Endothelial cell of umbilical vein (primary cell): Measurements from ENCODE around the gene SRGN. TPM values are rescaled to one million over a fixed set of nuclear protein-coding genes. Genes with fewer than 3 reads are reported as not detected.

Experiments used
- BruUV-seq: library from RNA; stranded (reverse); fragments of 400-500 nt; replicated peaks from 2 replicates; lab custom pipeline; 2021; lab: Mats Ljungman, UMichigan
- CTCF ChIA-PET: fragments of 300-600, 350-600 bp; sonication (Branson Sonifier 250); formaldehyde crosslinking; loops from one replicate; lab custom pipeline; 2021; ENCODE audit warnings: antibody characterized with exemption, inconsistent platforms; lab: Charles Lee
- POLR2A ChIA-PET: fragments of 300-600, 350-600 bp; sonication (Branson Sonifier 250); formaldehyde crosslinking; loops from one replicate; lab custom pipeline; 2021; ENCODE audit warnings: antibody characterized with exemption, inconsistent platforms; lab: Charles Lee
- DNase-seq: peaks from one replicate; pipeline ENCODE4 v3.0.0-alpha.2; 2011; ENCODE audit warnings: low read depth, low spot score
- FAIRE-seq: peaks from 2 replicates; lab custom pipeline; 2011; peaks lifted over from hg19 to GRCh38; lab: Jason Lieb, UNC
- H2AFZ ChIP-seq: 2 replicates; pipeline ENCODE4 v1.6.0; 2012; ENCODE audit warnings: low read depth, low read length, control low read depth, inconsistent platforms
- H3K27ac ChIP-seq: 2 replicates; pipeline ENCODE4 v1.5.1; 2011; ENCODE audit warnings: low read depth, mild to moderate bottlenecking, control low read depth, low read length, moderate library complexity; ENCODE audit not compliant: insufficient read depth
- H3K27me3 ChIP-seq, 2 experiments: 2 replicates each; pipeline versions ENCODE4 v1.6.0 to v1.6.1; 2011; ENCODE audit warnings: low read length in 2 of 2, mixed read lengths in 1 of 2; ENCODE audit not compliant: control insufficient read depth in 2 of 2, insufficient read depth in 2 of 2
- H3K36me3 ChIP-seq, 2 experiments: 2 replicates in 1 of 2; 3 replicates in 1 of 2; pipeline ENCODE4 v1.5.1; 2011; ENCODE audit warnings: low read length in 2 of 2, mild to moderate bottlenecking in 1 of 2, moderate library complexity in 1 of 2; ENCODE audit not compliant: control insufficient read depth in 2 of 2, insufficient read depth in 2 of 2; ENCODE audit errors: extremely low read depth in 1 of 2
- H3K4me1 ChIP-seq: 3 replicates; pipeline ENCODE4 v1.5.1; 2011; ENCODE audit warnings: mild to moderate bottlenecking, low read length; ENCODE audit not compliant: control insufficient read depth, insufficient read depth; ENCODE audit errors: extremely low read depth
- H3K4me2 ChIP-seq: 2 replicates; pipeline ENCODE4 v1.6.1; 2011; ENCODE audit warnings: low read length, control low read depth, mixed read lengths; ENCODE audit not compliant: insufficient read depth
- H3K4me3 ChIP-seq, 3 experiments: fragments of 200-600 bp in 1 of 3; sonication (generic), shearing (Covaris generic) in 1 of 3; replicated peaks in 1 of 3; 2 replicates each; pipeline ENCODE4 v1.5.1; 2011 to 2016; ENCODE audit warnings: control low read depth in 3 of 3, low read length in 3 of 3, mild to moderate bottlenecking in 2 of 3, inconsistent platforms in 1 of 3, low read depth in 1 of 3, moderate library complexity in 1 of 3; ENCODE audit not compliant: insufficient read depth in 1 of 3
- H3K79me2 ChIP-seq: 2 replicates; pipeline ENCODE4 v1.6.0; 2012; ENCODE audit warnings: low read length, inconsistent platforms; ENCODE audit not compliant: control insufficient read depth, insufficient read depth
- H3K9ac ChIP-seq: replicated peaks from 2 replicates; pipeline ENCODE3; 2011; ENCODE audit warnings: low read length, control low read depth; ENCODE audit not compliant: insufficient read depth; ENCODE audit errors: extremely low read depth
- H3K9me1 ChIP-seq: replicated peaks from 3 replicates; pipeline ENCODE4 v1.6.0; 2011; ENCODE audit warnings: mild to moderate bottlenecking, low read length; ENCODE audit not compliant: control insufficient read depth, insufficient read depth; ENCODE audit errors: extremely low read depth
- H3K9me3 ChIP-seq: replicated peaks from 2 replicates; pipeline ENCODE4 v1.5.1; 2012; ENCODE audit warnings: low read length, inconsistent platforms; ENCODE audit not compliant: control insufficient read depth, insufficient read depth
- H4K20me1 ChIP-seq: replicated peaks from 2 replicates; pipeline ENCODE3; 2011; ENCODE audit warnings: mild to moderate bottlenecking, low read length; ENCODE audit not compliant: control insufficient read depth, insufficient read depth; ENCODE audit errors: extremely low read depth
- CTCF ChIP-seq, 2 donors: IDR thresholded peaks; 1 replicate in 1 of 2; 2 replicates in 1 of 2; pipeline ENCODE4 v1.5.1; 2011; ENCODE audit warnings: low read length in 2 of 2, mild to moderate bottlenecking in 2 of 2, moderate library complexity in 2 of 2, control low read depth in 1 of 2, inconsistent platforms in 1 of 2, low read depth in 1 of 2; ENCODE audit not compliant: insufficient read depth in 1 of 2; ENCODE audit errors: extremely low read depth in 1 of 2
- EZH2 ChIP-seq: IDR thresholded peaks from 2 replicates; pipeline ENCODE4 v1.6.1; 2012; ENCODE audit warnings: borderline replicate concordance, low read depth, mild to moderate bottlenecking, moderate library complexity, low read length, inconsistent platforms; ENCODE audit not compliant: severe bottlenecking
- FOS ChIP-seq: IDR thresholded peaks from 2 replicates; pipeline ENCODE4 v1.6.1; 2011; ENCODE audit warnings: mild to moderate bottlenecking, low read length, moderate library complexity, borderline replicate concordance; ENCODE audit not compliant: insufficient read depth
- GATA2 ChIP-seq: IDR thresholded peaks from 2 replicates; pipeline ENCODE4 v1.7.0; 2011; ENCODE audit warnings: low read depth, mild to moderate bottlenecking, moderate library complexity, mixed read lengths, low read length; ENCODE audit not compliant: insufficient read length, insufficient read depth
- JUN ChIP-seq: IDR thresholded peaks from 2 replicates; pipeline ENCODE4 v1.6.1; 2011; ENCODE audit warnings: borderline replicate concordance, low read depth; ENCODE audit not compliant: insufficient read length, insufficient read depth
- MYC ChIP-seq: IDR thresholded peaks from one replicate; pipeline ENCODE4 v1.6.1; 2011; ENCODE audit warnings: mild to moderate bottlenecking, low read depth, low read length
- POLR2A ChIP-seq: IDR thresholded peaks from 2 replicates; pipeline ENCODE4 v1.6.1; 2012; ENCODE audit warnings: low read depth, mild to moderate bottlenecking, control low read depth, low read length
- POLR2AphosphoS5 ChIP-seq: IDR thresholded peaks from 2 replicates; pipeline ENCODE4 v1.6.1; 2012; ENCODE audit warnings: low read depth, mild to moderate bottlenecking, control low read depth, low read length, moderate library complexity; ENCODE audit not compliant: insufficient read depth
- dilution Hi-C: fragments of 300-500 bp; cut with MboI; formaldehyde crosslinking; loops from one replicate; pipeline ENCODE4 v1.15.0; 2019; ENCODE audit warnings: low sequenced_read_pairs; ENCODE audit not compliant: extremely low pct_ligation_motif_present
- intact Hi-C: fragments of 100-400 bp; cut with micrococcal nuclease; formaldehyde crosslinking; loops from one replicate; pipeline ENCODE4 v1.10.0; 2022
- polyA plus RNA-seq, 4 experiments: library from polyadenylated mRNA; depleted of rRNA in 3 of 4; stranded (reverse) in 3 of 4; unstranded in 1 of 4; fragments of >200 nt; gene quantifications; 2 replicates each; pipeline versions ENCODE4 v1.2.1 to v1.2.3, GENCODE V29; 2011 to 2012; ENCODE audit warnings: missing spikeins in 1 of 4
- total RNA-seq: library from RNA; stranded (reverse); gene quantifications from 2 replicates; pipeline ENCODE4 v1.2.3, GENCODE V29; 2021
- TF ChIP-seq, protein P1 (sequence below): IDR thresholded peaks from 2 replicates; pipeline ENCODE4 v1.6.1; 2011; ENCODE audit not compliant: insufficient read depth, insufficient read length

SRGN gene
- total and polyA plus RNA-seq, 2 donors (not counting 3 experiments of a cell fraction or from before 2014, with no cell fraction given), result 384 to 450 TPM

DNA sequence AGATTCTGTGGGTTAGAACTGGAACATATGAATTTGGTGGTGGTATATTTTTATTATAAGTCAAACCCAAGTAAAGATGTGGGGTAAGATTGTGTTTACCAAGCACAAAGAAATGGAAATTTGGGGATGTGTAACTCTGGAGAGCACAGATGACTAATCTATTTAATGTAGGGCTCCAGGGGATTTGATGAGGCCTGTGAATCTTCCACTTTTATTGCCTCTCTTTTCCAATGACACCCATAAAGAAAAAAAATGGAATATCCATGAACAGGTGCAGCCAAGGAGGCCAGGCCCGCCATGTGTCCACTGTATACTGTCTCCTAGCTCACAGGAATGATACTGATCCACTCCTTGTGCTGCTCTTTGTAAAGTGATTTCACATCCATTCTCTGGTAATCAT, 2.8 kb downstream of the SRGN start:
- peak overlapping the region in 2 of 3 experiments; percentile 22 to 61 for H3K4me3 ChIP-seq
- peak overlapping the region; percentile 99 for H3K9ac ChIP-seq
- intact Hi-C loops, result loop anchor here (1.0 to 2.0 kb wide), 2 partner anchors 78 to 126 kb away; no protein-coding TSS in a partner anchor
- no TSS peak for BruUV-seq
- no peaks in the 10 kb centered on the region for H3K9me1 ChIP-seq
- peaks cover 46% of the 10 kb centered on the region for H3K4me1 ChIP-seq
- H3K4me2 ChIP-seq, result peak overlapping the region; percentile 86
- peak overlapping the region; percentile 96 for H3K27ac ChIP-seq
- TF ChIP-seq EZH2 (no peak), FOS (no peak), POLR2A (no peak), JUN (no peak), MYC (no peak), GATA2 (no peak)
- TF ChIP-seq, protein P1, sequence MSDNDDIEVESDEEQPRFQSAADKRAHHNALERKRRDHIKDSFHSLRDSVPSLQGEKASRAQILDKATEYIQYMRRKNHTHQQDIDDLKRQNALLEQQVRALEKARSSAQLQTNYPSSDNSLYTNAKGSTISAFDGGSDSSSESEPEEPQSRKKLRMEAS, result no peak
- H3K27me3 ChIP-seq, result no peaks in the 10 kb centered on the region
- H3K36me3 ChIP-seq, result no peaks in the 10 kb centered on the region
- ChIA-PET CTCF (interaction anchor here (1.0 to 11.1 kb wide), 3 partner anchors 79 to 99 kb away, joined by 3 to 298 read pairs (median 9); no protein-coding TSS in a partner anchor), POLR2A (no interaction called here)
- FAIRE-seq (peak; percentile 4), DNase-seq (no peak)
- H2AFZ ChIP-seq, result no peak overlapping the region
- no peaks in the 10 kb centered on the region for H4K20me1 ChIP-seq
- H3K79me2 ChIP-seq, result peaks cover 85% of the 10 kb centered on the region
- H3K9me3 ChIP-seq, result no peaks in the 10 kb centered on the region
- dilution Hi-C loops, result no loop called here

- BruUV-seq, result no TSS peak
- POLR2A ChIA-PET, result no interaction called here
- intact Hi-C loops, result loop anchor here (2.0 kb wide), 1 partner anchor 126 kb away; no protein-coding TSS in a partner anchor
Observed at GRCh38 chr10:69091143-69091651, 3.3 kb downstream of the SRGN start.

More at GRCh38 chr10:69091143-69091651, 3.3 kb downstream of the SRGN start:
- Histone ChIP-seq H3K4me1 (peaks cover 41% of the 10 kb centered on the region), H3K4me2 (peak overlapping the region; percentile 86), H3K27me3 (no peaks in the 10 kb centered on the region), H3K4me3 (peak overlapping the region in 1 of 3 experiments; percentile 61), H3K27ac (peak overlapping the region; percentile 96), H3K79me2 (peaks cover 90% of the 10 kb centered on the region), H2AFZ (no peak overlapping the region), H3K9me3 (no peaks in the 10 kb centered on the region), H4K20me1 (no peaks in the 10 kb centered on the region), H3K36me3 (no peaks in the 10 kb centered on the region), H3K9me1 (no peaks in the 10 kb centered on the region), H3K9ac (no peak overlapping the region)
- CTCF ChIA-PET, result interaction anchor here (0.7 to 11.1 kb wide), 4 partner anchors 79 to 110 kb away, joined by 3 to 298 read pairs (median 6); no protein-coding TSS in a partner anchor
- dilution Hi-C loops, result no loop called here
- TF ChIP-seq, protein P1, result no peak
- TF ChIP-seq MYC, result no peak
- no peak for TF ChIP-seq CTCF (IDR thresholded peaks at IDR 0.05; ENCODE audit: extremely low read depth in 1 of 2, insufficient read depth in 1 of 2, low read depth in 1 of 2, low read length in 2 of 2)
- TF ChIP-seq POLR2A, result no peak
- no peak for TF ChIP-seq JUN
- no peak for TF ChIP-seq POLR2AphosphoS5
- TF ChIP-seq GATA2, result no peak
- TF ChIP-seq FOS, result no peak
- no peak for TF ChIP-seq EZH2
- peak; percentile 44 for DNase-seq
- no peak for FAIRE-seq
